Small intestine (tissue), 7 donors: ENCODE results near the gene CTNNA3. TPM values are rescaled to one million over a fixed set of nuclear protein-coding genes. Genes with fewer than 3 reads are reported as not detected.

Experiments
- DNase-seq, 2 donors: peaks; one replicate each; pipeline versions ENCODE4 v3.0.0 to v3.0.0-alpha.2; 2013
- FAIRE-seq: peaks from 2 replicates; lab custom pipeline; 2012; peaks lifted over from hg19 to GRCh38; lab: Jason Lieb, UNC
- H3K27ac ChIP-seq, 3 donors: one replicate each; pipeline ENCODE4 v1.5.1; 2013; ENCODE audit warnings: low read length in 2 of 3, mild to moderate bottlenecking in 2 of 3, control low read depth in 1 of 3, inconsistent platforms in 1 of 3, low read depth in 1 of 3, moderate library complexity in 1 of 3
- H3K27me3 ChIP-seq, 3 donors: one replicate each; pipeline ENCODE4 v1.6.1; 2013; ENCODE audit warnings: low read length in 3 of 3, inconsistent platforms in 1 of 3; ENCODE audit not compliant: control insufficient read depth in 3 of 3, insufficient read depth in 3 of 3
- H3K36me3 ChIP-seq, 3 donors: one replicate each; pipeline ENCODE4 v1.6.1; 2013; ENCODE audit warnings: low read length in 3 of 3, inconsistent platforms in 1 of 3, low read depth in 1 of 3, mild to moderate bottlenecking in 1 of 3, moderate library complexity in 1 of 3; ENCODE audit not compliant: control insufficient read depth in 3 of 3, insufficient read depth in 2 of 3
- H3K4me1 ChIP-seq, 3 donors: one replicate each; pipeline ENCODE4 v1.6.1; 2013; ENCODE audit warnings: low read length in 2 of 3, inconsistent platforms in 1 of 3, low read depth in 1 of 3, mild to moderate bottlenecking in 1 of 3, moderate library complexity in 1 of 3; ENCODE audit not compliant: control insufficient read depth in 3 of 3, insufficient read depth in 2 of 3
- H3K4me3 ChIP-seq, 3 donors: one replicate each; pipeline ENCODE4 v1.5.1; 2013; ENCODE audit warnings: low read length in 3 of 3, control low read depth in 1 of 3, inconsistent platforms in 1 of 3, low read depth in 1 of 3, mild to moderate bottlenecking in 1 of 3, moderate library complexity in 1 of 3
- H3K9me3 ChIP-seq, 2 donors: one replicate each; pipeline ENCODE4 v1.6.1; 2013; ENCODE audit warnings: low read depth in 1 of 2, low read length in 1 of 2; ENCODE audit not compliant: control insufficient read depth in 2 of 2, insufficient read depth in 1 of 2
- WGBS, 3 donors: extraction: QIAGEN DNeasy Blood & Tissue Kit; methylation state at CpG; one replicate each; pipeline ENCODE4 v1.1.7; 2013; 5-methylcytosine and 5-hydroxymethylcytosine counted together
- polyA plus RNA-seq, 4 donors: library from polyadenylated mRNA; stranded (reverse) in 3 of 4; unstranded in 1 of 4; fragments of 200-250 nt in 3 of 4; fragments of 120-200 nt in 1 of 4; gene quantifications; one replicate each; pipeline versions ENCODE4 v1.2.1 to v1.2.3, GENCODE V29; 2013
- donor health status: healthy with polysubstance abuse.
- donor health status: control.
- donor health status: control.
- donor health status: Bipolar disorder and iron deficiency.
- donor health status: healthy.

The CTNNA3 gene
- polyA plus RNA-seq, 4 donors, result 0.24 to 0.38 TPM; not detected in 2

DNA sequence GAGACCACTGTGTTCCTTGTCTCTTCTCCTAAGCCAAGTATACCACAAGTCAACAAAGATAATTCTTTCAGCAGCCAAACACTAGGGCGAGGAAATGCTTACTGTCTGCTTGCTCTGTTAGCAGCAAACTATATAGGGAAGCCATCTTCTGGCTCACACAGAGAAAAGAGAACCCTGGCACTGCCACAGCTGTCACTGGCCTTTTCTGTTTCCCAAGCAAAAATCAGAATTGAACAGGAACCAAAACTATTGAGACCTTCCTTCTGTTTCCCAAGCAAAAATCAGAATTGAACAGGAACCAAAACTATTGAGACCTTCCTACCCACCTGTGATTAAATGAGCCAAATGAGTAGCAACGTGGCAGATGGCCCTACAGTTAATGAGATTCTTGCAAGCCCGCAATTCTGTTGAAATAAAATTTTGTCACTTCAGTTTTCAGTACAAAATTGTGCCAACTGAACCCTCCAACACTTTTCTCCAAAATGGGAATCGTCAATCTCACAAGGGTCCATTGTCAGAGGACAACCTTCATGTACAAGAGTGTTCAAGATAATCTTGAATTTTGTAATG lies 715.7 kb downstream of the CTNNA3 start:
- WGBS, 3 donors, result 77 to 83% (median 81%) methylated on average over 4 of the region's 4 CpGs
- DNase-seq, result no peak
- no peaks in the 10 kb centered on the region for H3K9me3 ChIP-seq
- H3K36me3 ChIP-seq, result no peaks in the 10 kb centered on the region
- no peaks in the 10 kb centered on the region for H3K4me1 ChIP-seq
- no peaks in the 10 kb centered on the region for H3K27me3 ChIP-seq
- no peak overlapping the region for H3K27ac ChIP-seq
- FAIRE-seq, result no peak
- no peak overlapping the region for H3K4me3 ChIP-seq

DNA sequence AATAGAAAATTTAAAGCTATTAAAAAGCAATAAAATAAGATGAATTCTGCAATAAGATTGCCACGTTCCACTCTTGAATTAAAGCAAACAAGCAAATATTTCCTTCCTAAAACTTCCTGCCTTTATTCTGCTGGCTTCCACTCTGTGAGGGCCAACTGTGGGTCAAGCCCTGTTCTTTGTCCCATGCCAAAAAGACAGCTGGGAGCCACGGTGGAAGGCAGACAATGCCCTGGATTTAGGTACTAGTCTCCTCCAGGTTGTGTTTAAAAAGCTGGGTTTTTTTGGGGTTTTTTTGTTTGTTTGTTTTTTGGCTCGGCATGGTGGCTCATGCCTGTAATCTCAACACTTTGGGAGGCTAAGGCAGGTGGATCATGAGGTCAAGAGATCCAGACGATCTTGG lies 731.0 kb downstream of the CTNNA3 start:
- Histone ChIP-seq H3K9me3 (peaks cover 0 to 4% of the 10 kb centered on the region in 2 donors), H3K4me1 (no peaks in the 10 kb centered on the region), H3K4me3 (no peak overlapping the region), H3K27ac (no peak overlapping the region), H3K36me3 (no peaks in the 10 kb centered on the region), H3K27me3 (no peaks in the 10 kb centered on the region)
- WGBS, 3 donors, result 54 to 61% (median 58%) methylated on average over 4 of the region's 4 CpGs
- DNase-seq (no peak), FAIRE-seq (no peak)

DNA sequence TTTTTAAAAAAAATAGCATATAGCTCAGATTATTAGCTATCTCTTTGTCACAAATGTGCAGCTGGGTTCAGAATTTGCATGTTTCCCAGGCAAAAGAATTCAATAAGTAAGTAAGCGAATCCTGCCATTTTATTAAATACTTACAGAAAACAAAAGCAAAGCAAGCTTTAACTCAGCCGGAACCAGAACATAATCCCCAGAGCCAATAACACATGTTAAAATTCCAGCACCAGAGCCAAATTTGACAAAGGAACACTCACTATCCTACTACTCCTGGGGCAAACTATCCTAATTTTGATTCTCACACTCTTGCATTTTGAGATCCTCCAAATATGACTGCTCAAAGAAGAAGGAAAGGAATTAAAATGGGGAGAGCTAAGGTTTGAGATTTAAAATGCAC lies 737.5 kb downstream of the CTNNA3 start:
- Histone ChIP-seq H3K4me1 (no peaks in the 10 kb centered on the region), H3K27me3 (no peaks in the 10 kb centered on the region), H3K27ac (no peak overlapping the region), H3K36me3 (no peaks in the 10 kb centered on the region), H3K4me3 (no peak overlapping the region), H3K9me3 (no peaks in the 10 kb centered on the region)
- FAIRE-seq, result no peak
- DNase-seq, result no peak
- WGBS, 3 donors, result 71 to 81% (median 81%) methylated on average over 2 of the region's 2 CpGs

DNA sequence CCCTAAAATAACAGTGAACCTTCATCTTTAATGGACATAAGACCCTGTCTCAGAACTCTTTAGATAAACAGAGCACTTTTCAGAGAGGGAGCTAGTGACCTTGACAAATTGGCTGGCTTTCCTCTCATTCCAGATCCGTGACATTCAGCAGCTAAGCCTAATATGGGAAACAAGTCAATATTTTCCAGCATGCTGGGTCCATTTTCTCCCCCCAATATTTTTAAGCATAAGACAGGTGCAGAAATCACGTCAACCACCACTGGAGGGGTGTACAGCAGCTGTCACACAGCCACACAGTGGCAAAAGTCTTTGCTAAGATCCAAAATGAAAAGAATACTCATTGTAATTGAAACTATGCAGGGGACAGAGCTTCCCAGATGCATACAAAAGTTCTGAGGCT lies 744.1 kb downstream of the CTNNA3 start:
- no peak for FAIRE-seq
- WGBS, 3 donors, result 40 to 59% (median 53%) methylated on average over 2 of the region's 2 CpGs
- H3K27ac ChIP-seq, result no peak overlapping the region
- no peak overlapping the region for H3K4me3 ChIP-seq
- no peaks in the 10 kb centered on the region for H3K4me1 ChIP-seq
- no peaks in the 10 kb centered on the region for H3K36me3 ChIP-seq
- no peak for DNase-seq
- no peaks in the 10 kb centered on the region for H3K9me3 ChIP-seq
- H3K27me3 ChIP-seq, result no peaks in the 10 kb centered on the region

DNA sequence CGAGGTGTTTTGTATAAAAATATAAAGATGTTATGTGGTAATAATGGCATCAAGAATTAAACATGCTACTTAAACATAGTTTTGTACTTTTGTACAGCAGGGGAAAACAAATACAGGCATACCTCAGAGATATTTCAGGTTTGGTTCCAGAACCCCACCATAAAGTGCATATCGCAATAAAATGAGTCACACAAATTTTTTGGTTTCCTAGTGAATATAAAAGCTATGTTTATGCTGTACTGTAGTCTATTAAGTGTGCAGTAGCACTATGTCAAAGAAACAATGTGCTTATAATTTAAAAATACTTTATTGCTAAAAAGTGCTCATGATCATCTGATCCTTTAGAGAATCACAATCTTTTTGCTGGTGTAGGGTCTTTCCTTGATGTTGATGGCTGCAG lies 752.4 kb downstream of the CTNNA3 start:
- Histone ChIP-seq H3K27me3 (no peaks in the 10 kb centered on the region), H3K9me3 (no peaks in the 10 kb centered on the region), H3K36me3 (no peaks in the 10 kb centered on the region), H3K4me1 (no peaks in the 10 kb centered on the region), H3K4me3 (no peak overlapping the region), H3K27ac (no peak overlapping the region)
- DNase-seq (no peak), FAIRE-seq (no peak)
- 71 to 95% (median 93%) methylated on average over 2 of the region's 2 CpGs for WGBS, 3 donors

DNA sequence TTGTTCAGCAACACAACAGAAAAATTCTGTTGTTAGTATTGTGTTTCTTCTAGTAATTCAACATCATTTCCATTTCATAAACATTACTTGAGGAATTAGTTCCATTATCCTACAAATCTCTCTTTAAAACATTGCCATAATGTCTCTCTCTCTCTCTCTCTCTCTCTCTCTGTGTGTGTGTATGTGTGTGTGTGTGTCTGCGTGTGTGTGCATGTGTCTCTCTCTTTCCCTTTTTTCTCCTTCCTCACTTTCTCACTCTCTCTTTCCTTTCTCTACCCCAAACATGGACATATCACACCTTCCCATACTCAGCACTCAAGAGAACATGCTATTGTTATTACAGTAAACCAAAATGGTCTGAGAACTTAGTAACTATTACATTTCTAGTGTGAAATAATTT lies 753.6 kb downstream of the CTNNA3 start:
- Histone ChIP-seq H3K4me3 (no peak overlapping the region), H3K36me3 (no peaks in the 10 kb centered on the region), H3K27ac (no peak overlapping the region), H3K4me1 (no peaks in the 10 kb centered on the region), H3K27me3 (no peaks in the 10 kb centered on the region), H3K9me3 (no peaks in the 10 kb centered on the region)
- 82 to 93% (median 87%) methylated on average over 1 of the region's 1 CpG for WGBS, 3 donors
- DNase-seq (no peak), FAIRE-seq (no peak)

DNA sequence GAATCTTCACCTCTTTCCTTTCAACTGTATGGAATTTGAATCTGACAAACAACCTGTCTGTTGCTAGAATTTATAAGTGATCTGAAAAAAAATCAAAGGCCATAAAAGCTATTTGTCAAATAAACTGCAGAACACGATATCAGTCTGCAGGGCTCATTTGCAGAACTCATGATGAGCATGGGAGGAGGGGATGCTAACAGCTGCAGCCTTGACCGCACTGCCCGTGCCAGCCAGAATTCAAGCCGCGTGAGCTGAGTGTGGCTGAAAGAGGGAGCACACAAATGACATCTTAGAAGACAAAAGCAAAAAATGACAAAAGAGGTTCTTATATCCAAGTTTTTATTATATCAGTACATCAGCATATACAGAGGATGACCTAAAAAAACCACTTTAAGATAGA lies 754.5 kb downstream of the CTNNA3 start:
- WGBS, 3 donors, result 22 to 49% (median 41%) methylated on average over 5 of the region's 5 CpGs
- Histone ChIP-seq H3K4me1 (no peaks in the 10 kb centered on the region), H3K4me3 (no peak overlapping the region), H3K9me3 (no peaks in the 10 kb centered on the region), H3K36me3 (no peaks in the 10 kb centered on the region), H3K27me3 (no peaks in the 10 kb centered on the region), H3K27ac (no peak overlapping the region)
- DNase-seq (no peak), FAIRE-seq (no peak)

DNA sequence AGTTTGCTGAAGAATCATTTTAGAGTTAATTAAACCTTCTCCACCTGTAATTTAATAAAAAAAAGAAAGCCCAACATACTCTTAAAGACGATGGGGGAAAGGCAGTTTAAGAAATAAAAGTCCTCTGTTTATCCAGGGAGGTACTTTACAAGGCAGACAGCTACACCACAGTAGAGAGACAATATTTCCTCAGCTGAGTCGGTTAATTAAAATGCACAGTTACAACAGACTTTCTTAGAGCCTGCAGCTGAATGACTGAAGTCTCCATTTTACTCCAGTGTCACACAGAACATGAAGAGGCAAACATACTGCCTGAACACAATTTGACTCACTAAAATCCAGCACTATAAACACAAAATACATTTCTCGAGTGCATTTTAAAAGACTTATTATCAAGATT lies 755.0 kb downstream of the CTNNA3 start:
- FAIRE-seq, result no peak
- DNase-seq, result no peak
- H3K36me3 ChIP-seq, result no peaks in the 10 kb centered on the region
- H3K4me3 ChIP-seq, result no peak overlapping the region
- no peaks in the 10 kb centered on the region for H3K27me3 ChIP-seq
- WGBS, 3 donors, result 22 to 45% (median 24%) methylated on average over 3 of the region's 3 CpGs
- H3K4me1 ChIP-seq, result no peaks in the 10 kb centered on the region
- no peak overlapping the region for H3K27ac ChIP-seq
- no peaks in the 10 kb centered on the region for H3K9me3 ChIP-seq

DNA sequence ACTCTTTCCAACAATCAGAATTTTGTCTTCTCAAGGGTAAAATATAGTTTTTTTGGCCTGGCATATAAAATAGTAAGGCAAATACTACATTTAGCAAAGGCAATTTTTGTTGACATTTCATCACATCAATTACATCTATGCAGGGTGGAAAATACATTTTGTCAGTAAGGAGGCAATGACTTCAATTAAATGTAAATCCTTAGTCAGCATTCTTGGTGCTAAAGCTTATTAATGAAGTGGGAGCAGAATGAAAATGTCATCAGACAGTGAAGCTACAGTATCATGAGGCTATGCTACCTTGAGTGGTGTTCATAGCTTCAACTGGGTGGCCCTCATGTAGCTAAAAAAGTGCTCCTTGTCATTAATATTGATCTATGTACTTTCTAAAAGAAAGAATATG lies 761.3 kb downstream of the CTNNA3 start:
- Histone ChIP-seq H3K9me3 (no peaks in the 10 kb centered on the region), H3K4me1 (no peaks in the 10 kb centered on the region), H3K27me3 (no peaks in the 10 kb centered on the region), H3K4me3 (no peak overlapping the region), H3K27ac (no peak overlapping the region), H3K36me3 (no peaks in the 10 kb centered on the region)
- FAIRE-seq, result no peak
- no peak for DNase-seq
